Measurements from ENCODE around the gene ACSL3. TPM values are rescaled to one million over a fixed set of nuclear protein-coding genes. Genes with fewer than 3 reads are reported as not detected.

ACSL3 gene
- total RNA-seq, 1 experiment from 2014 or later: 100 TPM

- Mint-ChIP-seq H3K4me1 (peaks cover 82% of the 10 kb centered on the region), H3K36me3 (no peaks in the 10 kb centered on the region), H3K9me3 (no peaks in the 10 kb centered on the region), H3K27ac (peak overlapping the region; percentile 88), H3K4me3 (no peak overlapping the region), H3K27me3 (ENCODE audit: low read depth) (no peaks in the 10 kb centered on the region)
- TF ChIP-seq CREB1 (CRISPR knock-in tag; IDR thresholded peaks at IDR 0.05) (no peak), ZNF532 (CRISPR knock-in tag; IDR thresholded peaks at IDR 0.05; ENCODE audit: borderline replicate concordance) (no peak), ARID4B (CRISPR knock-in tag; IDR thresholded peaks at IDR 0.05; ENCODE audit: borderline replicate concordance) (no peak), ZNF121 (CRISPR knock-in tag; IDR thresholded peaks at IDR 0.05) (no peak), E2F5 (CRISPR knock-in tag; IDR thresholded peaks at IDR 0.05) (no peak), MXD4 (CRISPR knock-in tag; IDR thresholded peaks at IDR 0.05; ENCODE audit: borderline replicate concordance) (no peak), JUN (CRISPR knock-in tag; IDR thresholded peaks at IDR 0.05) (no peak), CTCF (IDR thresholded peaks at IDR 0.05) (no peak), HMGA2 (CRISPR knock-in tag; IDR thresholded peaks at IDR 0.05) (no peak), ZNF425 (CRISPR knock-in tag; conservative IDR thresholded peaks at IDR 0.05) (no peak), RELA (CRISPR knock-in tag; IDR thresholded peaks at IDR 0.05; ENCODE audit: borderline replicate concordance) (no peak), FOXP1 (CRISPR knock-in tag; IDR thresholded peaks at IDR 0.05; ENCODE audit: borderline replicate concordance) (no peak), HMGXB4 (CRISPR knock-in tag; IDR thresholded peaks at IDR 0.05) (no peak), TCF7 (CRISPR knock-in tag; IDR thresholded peaks at IDR 0.05; ENCODE audit: low read depth) (no peak), STAT6 (CRISPR knock-in tag; conservative IDR thresholded peaks at IDR 0.05; ENCODE audit: low read depth) (no peak), NFATC4 (CRISPR knock-in tag; IDR thresholded peaks at IDR 0.05) (no peak), USF2 (CRISPR knock-in tag; IDR thresholded peaks at IDR 0.05) (no peak), NR2C2 (CRISPR knock-in tag; IDR thresholded peaks at IDR 0.05) (no peak)
- POLR2A ChIA-PET: no interaction called here
- ATAC-seq (peak; percentile 33), DNase-seq (ENCODE audit: low spot score) (no peak)
- CTCF ChIA-PET: interaction anchor here (0.8 to 2.4 kb wide), 15 partner anchors 9 to 217 kb away, joined by 3 to 25 read pairs (median 4); no protein-coding TSS in a partner anchor
Measured at GRCh38 chr2:222902660-222903059, 41.8 kb downstream of the ACSL3 start.

All from WTC11 (cell line).